CD4-positive, alpha-beta T cell (primary cell): Measurements from ENCODE around the gene STX1A. TPM values are rescaled to one million over a fixed set of nuclear protein-coding genes. Genes with fewer than 3 reads are reported as not detected.

Source experiments
- ATAC-seq: fragments of 200-7000 bp; cut with Tn5 transposase; one replicate; pipeline ENCODE4 v1.10.0; 2022; ENCODE audit warnings: mild to moderate bottlenecking; ENCODE audit not compliant: poor library complexity
- CTCF ChIA-PET: fragments of 350-600 bp; sonication (Branson Sonifier 250); formaldehyde crosslinking; loops from one replicate; lab custom pipeline; 2021; ENCODE audit warnings: antibody characterized with exemption, inconsistent platforms; lab: Charles Lee
- POLR2A ChIA-PET: fragments of 350-600 bp; sonication (Branson Sonifier 250); formaldehyde crosslinking; loops from one replicate; lab custom pipeline; 2021; ENCODE audit warnings: antibody characterized with exemption, inconsistent platforms; lab: Charles Lee
- DNase-seq, 14 experiments: peaks; one replicate each; pipeline ENCODE4 v3.0.0-alpha.2; 2013 to 2020; ENCODE audit warnings: mixed read lengths in 2 of 14
- H3K27ac ChIP-seq, 2 donors: one replicate each; pipeline versions ENCODE4 v1.5.1 to v1.7.0; 2013; ENCODE audit warnings: low read length in 2 of 2, low read depth in 1 of 2, mild to moderate bottlenecking in 1 of 2
- H3K27me3 ChIP-seq, 2 experiments: 1 replicate in 1 of 2; 2 replicates in 1 of 2; pipeline versions ENCODE4 v1.6.1 to v1.7.0; 2013; ENCODE audit warnings: low read length in 2 of 2, control low read depth in 1 of 2, mild to moderate bottlenecking in 1 of 2, moderate library complexity in 1 of 2; ENCODE audit not compliant: insufficient read depth in 2 of 2, control insufficient read depth in 1 of 2
- H3K36me3 ChIP-seq: one replicate; pipeline ENCODE4 v1.6.1; 2013; ENCODE audit warnings: low read length, control low read depth; ENCODE audit not compliant: insufficient read depth
- H3K4me1 ChIP-seq: one replicate; pipeline ENCODE4 v1.6.1; 2013; ENCODE audit warnings: low read length, control low read depth; ENCODE audit not compliant: insufficient read depth
- H3K4me3 ChIP-seq: one replicate; pipeline ENCODE4 v1.5.1; 2013; ENCODE audit warnings: mild to moderate bottlenecking, low read length, moderate library complexity
- H3K9me3 ChIP-seq, 2 experiments: 1 replicate in 1 of 2; 2 replicates in 1 of 2; pipeline versions ENCODE4 v1.6.1 to v1.7.0; 2013; ENCODE audit warnings: low read length in 2 of 2, mild to moderate bottlenecking in 2 of 2, control low read depth in 1 of 2, moderate library complexity in 1 of 2; ENCODE audit not compliant: control insufficient read depth in 1 of 2, insufficient read depth in 1 of 2
- H3K27ac Mint-ChIP-seq: one replicate; pipeline ENCODE4 v1.8.0; 2020; ENCODE audit warnings: mixed read lengths
- H3K27me3 Mint-ChIP-seq: one replicate; pipeline ENCODE4 v1.8.0; 2021; ENCODE audit warnings: mixed read lengths
- H3K36me3 Mint-ChIP-seq: one replicate; pipeline ENCODE4 v1.8.0; 2021; ENCODE audit warnings: low read depth, mixed read lengths
- H3K4me1 Mint-ChIP-seq: one replicate; pipeline ENCODE4 v1.8.0; 2021; ENCODE audit warnings: low read depth, mixed read lengths
- H3K4me3 Mint-ChIP-seq: one replicate; pipeline ENCODE4 v1.8.0; 2020; ENCODE audit warnings: mild to moderate bottlenecking, mixed read lengths
- H3K9me3 Mint-ChIP-seq: one replicate; pipeline ENCODE4 v1.8.0; 2020; ENCODE audit warnings: mixed read lengths
- intact Hi-C, 2 experiments: fragments of 100-400 bp; cut with DNase I in 1 of 2; cut with micrococcal nuclease in 1 of 2; formaldehyde crosslinking; loops; one replicate each; pipeline versions ENCODE4 v1.15.1 to v1.9.0; 2023 to 2025; cut with DNase I, micrococcal nuclease
- total RNA-seq, 174 experiments: library from RNA in 2 of 174; stranded (reverse) in 2 of 174; gene quantifications; one replicate each; pipeline ENCODE4 v1.2.3 and lab custom pipeline; 2021 to 2026
- TF ChIP-seq, protein P1 (sequence below): fragments of 200-600 bp; IDR thresholded peaks from one replicate; pipeline ENCODE4 v1.8.0; 2022; ENCODE audit warnings: antibody characterized with exemption, mild to moderate bottlenecking

Gene STX1A
- total RNA-seq, 2 experiments from 2014 or later: 15.5 to 20.7 TPM

DNA sequence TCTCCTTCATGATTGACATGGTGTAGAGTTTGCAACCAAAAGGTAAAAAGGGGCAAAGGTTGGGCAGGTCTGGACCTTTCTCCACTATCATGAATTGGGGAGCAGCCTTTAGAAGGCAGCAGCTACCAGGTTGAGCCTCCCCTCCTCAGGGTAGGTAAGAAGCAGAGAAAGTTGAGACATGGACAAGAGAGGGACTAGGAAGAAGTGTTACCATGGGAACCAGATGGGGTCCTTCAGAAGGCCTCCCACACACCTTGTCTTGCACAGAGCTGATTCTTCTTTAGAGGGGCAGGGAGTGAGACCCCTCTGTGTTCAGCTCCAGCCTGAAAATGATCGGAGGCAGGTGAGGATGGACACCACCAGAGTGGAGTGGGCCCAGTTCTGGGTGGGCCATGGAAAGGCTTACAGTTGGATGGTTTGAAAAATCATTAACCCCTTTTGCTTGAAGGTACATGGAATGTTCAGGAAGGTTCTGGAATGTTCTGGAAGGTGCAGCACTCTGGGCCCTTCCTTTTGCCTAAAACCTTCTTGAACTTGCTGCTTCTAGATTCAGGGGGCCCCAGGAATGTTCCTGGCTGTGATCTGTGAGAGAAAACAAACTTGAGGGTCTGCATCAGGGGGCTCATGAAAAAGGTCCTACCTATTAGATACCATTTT is 44.9 kb downstream of the STX1A start:
- no peak overlapping the region for H3K27ac ChIP-seq
- H3K4me1 ChIP-seq: no peaks in the 10 kb centered on the region
- Mint-ChIP-seq H3K27me3 (no peaks in the 10 kb centered on the region), H3K4me3 (no peak overlapping the region), H3K9me3 (no peaks in the 10 kb centered on the region), H3K36me3 (peaks cover 15% of the 10 kb centered on the region), H3K4me1 (no peaks in the 10 kb centered on the region), H3K27ac (no peak overlapping the region)
- H3K4me3 ChIP-seq: no peak overlapping the region
- peaks cover 8% of the 10 kb centered on the region for H3K36me3 ChIP-seq
- TF ChIP-seq, protein P1, sequence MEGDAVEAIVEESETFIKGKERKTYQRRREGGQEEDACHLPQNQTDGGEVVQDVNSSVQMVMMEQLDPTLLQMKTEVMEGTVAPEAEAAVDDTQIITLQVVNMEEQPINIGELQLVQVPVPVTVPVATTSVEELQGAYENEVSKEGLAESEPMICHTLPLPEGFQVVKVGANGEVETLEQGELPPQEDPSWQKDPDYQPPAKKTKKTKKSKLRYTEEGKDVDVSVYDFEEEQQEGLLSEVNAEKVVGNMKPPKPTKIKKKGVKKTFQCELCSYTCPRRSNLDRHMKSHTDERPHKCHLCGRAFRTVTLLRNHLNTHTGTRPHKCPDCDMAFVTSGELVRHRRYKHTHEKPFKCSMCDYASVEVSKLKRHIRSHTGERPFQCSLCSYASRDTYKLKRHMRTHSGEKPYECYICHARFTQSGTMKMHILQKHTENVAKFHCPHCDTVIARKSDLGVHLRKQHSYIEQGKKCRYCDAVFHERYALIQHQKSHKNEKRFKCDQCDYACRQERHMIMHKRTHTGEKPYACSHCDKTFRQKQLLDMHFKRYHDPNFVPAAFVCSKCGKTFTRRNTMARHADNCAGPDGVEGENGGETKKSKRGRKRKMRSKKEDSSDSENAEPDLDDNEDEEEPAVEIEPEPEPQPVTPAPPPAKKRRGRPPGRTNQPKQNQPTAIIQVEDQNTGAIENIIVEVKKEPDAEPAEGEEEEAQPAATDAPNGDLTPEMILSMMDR: no peak
- POLR2A ChIA-PET: interaction anchor here (0.7 kb wide), 1 partner anchor 51 kb away, joined by 4 read pairs; no protein-coding TSS in a partner anchor
- no peaks in the 10 kb centered on the region for H3K9me3 ChIP-seq
- DNase-seq: no peak
- no peaks in the 10 kb centered on the region for H3K27me3 ChIP-seq
- intact Hi-C loops: loop anchor here in 1 of 2 experiments (2.0 kb wide), 1 partner anchor 20 kb away; no protein-coding TSS in a partner anchor
- CTCF ChIA-PET: no interaction called here
- ATAC-seq: no peak

DNA sequence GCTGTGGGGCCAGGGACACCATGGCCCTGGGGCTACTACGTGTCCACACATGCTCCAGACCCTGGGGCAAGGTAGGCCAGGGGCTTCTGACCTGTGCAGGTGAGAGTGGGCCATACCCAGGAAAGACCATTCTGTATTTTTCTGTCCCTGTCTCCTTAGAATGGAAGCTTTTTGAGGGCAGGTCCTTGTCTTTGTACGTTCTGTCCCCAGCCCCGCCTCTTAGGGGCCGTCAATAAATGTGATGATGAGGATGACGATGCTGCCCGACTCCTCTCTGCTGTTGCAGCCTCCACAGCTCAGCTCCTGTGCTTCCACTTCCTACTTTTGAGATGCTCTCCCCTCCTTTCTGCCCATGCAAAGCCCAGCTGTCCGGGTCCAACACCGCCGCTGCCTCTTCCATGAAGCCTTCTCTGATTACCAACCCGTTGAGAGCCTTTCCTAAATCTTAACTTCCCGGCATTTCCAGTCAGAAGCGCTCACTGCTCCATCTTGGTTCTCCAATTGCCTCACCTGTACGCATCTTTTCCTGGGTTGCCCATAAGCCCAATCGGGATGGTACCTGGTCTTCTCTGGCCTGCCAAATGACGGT is 47.5 kb downstream of the STX1A start:
- intact Hi-C loops: no loop called here
- Histone ChIP-seq H3K27ac (no peak overlapping the region), H3K9me3 (peaks cover 0 to 4% of the 10 kb centered on the region in 2 experiments), H3K4me1 (peaks cover 14% of the 10 kb centered on the region), H3K36me3 (no peaks in the 10 kb centered on the region), H3K4me3 (no peak overlapping the region), H3K27me3 (peaks cover 3 to 12% of the 10 kb centered on the region in 2 experiments)
- H3K4me1 Mint-ChIP-seq: peaks cover 5% of the 10 kb centered on the region
- TF ChIP-seq, protein P1: no peak
- no peak overlapping the region for H3K4me3 Mint-ChIP-seq
- DNase-seq: no peak
- POLR2A ChIA-PET: no interaction called here
- no peaks in the 10 kb centered on the region for H3K9me3 Mint-ChIP-seq
- no peak overlapping the region for H3K27ac Mint-ChIP-seq
- no peak for ATAC-seq
- H3K27me3 Mint-ChIP-seq: peaks cover 6% of the 10 kb centered on the region
- no peaks in the 10 kb centered on the region for H3K36me3 Mint-ChIP-seq
- CTCF ChIA-PET: no interaction called here

DNA sequence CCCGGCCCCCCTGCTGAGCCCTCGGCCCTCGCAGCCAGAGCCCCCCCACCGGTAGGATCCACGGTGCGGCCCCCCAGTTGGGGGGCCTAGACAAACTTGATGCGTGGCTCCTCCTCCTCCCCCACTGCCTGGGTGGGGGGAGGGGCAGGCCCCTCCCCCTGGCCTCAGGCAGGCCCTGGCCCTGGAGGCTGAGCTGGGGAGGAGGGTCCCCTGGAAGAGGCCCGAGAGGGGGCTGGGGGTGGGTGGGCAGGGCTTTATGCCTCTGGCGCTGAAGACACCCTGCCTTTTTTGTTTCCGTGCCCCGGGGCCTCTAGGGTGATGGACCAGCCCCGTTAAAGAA is 48.2 kb downstream of the STX1A start:
- DNase-seq (no peak), ATAC-seq (no peak)
- H3K4me3 ChIP-seq: no peak overlapping the region
- ChIA-PET POLR2A (no interaction called here), CTCF (no interaction called here)
- H3K9me3 ChIP-seq: peaks cover 0 to 4% of the 10 kb centered on the region in 2 experiments
- Mint-ChIP-seq H3K27me3 (peaks cover 6% of the 10 kb centered on the region), H3K4me3 (no peak overlapping the region), H3K4me1 (peaks cover 5% of the 10 kb centered on the region), H3K27ac (no peak overlapping the region), H3K36me3 (no peaks in the 10 kb centered on the region), H3K9me3 (no peaks in the 10 kb centered on the region)
- H3K27me3 ChIP-seq: peaks cover 3 to 12% of the 10 kb centered on the region in 2 experiments
- no peak overlapping the region for H3K27ac ChIP-seq
- peaks cover 14% of the 10 kb centered on the region for H3K4me1 ChIP-seq
- H3K36me3 ChIP-seq: no peaks in the 10 kb centered on the region
- intact Hi-C loops: no loop called here
- TF ChIP-seq, protein P1: no peak
